Kidney (tissue), 14 donors: Measurements from ENCODE around the gene NHS. TPM values are rescaled to one million over a fixed set of nuclear protein-coding genes. Genes with fewer than 3 reads are reported as not detected.
A peak's percentile ranks its signal among the peaks of the same experiment; 100 is the strongest.

ENCODE experiments used
- DNase-seq, 5 donors: peaks; one replicate each; pipeline ENCODE4 v3.0.0-alpha.2; 2013 to 2020
- FAIRE-seq: peaks from 2 replicates; lab custom pipeline; 2012; peaks lifted over from hg19 to GRCh38; lab: Jason Lieb, UNC
- H3K27ac ChIP-seq, 2 donors: one replicate each; pipeline ENCODE4 v1.7.0; 2013; ENCODE audit warnings: low read depth in 2 of 2, low read length in 2 of 2, inconsistent platforms in 1 of 2
- H3K27me3 ChIP-seq: one replicate; pipeline ENCODE4 v1.7.1; 2013; ENCODE audit warnings: low read length, inconsistent platforms; ENCODE audit not compliant: control insufficient read depth, insufficient read depth
- H3K36me3 ChIP-seq, 3 donors: one replicate each; pipeline versions ENCODE4 v1.7.0 to v1.7.1; 2013; ENCODE audit warnings: low read length in 3 of 3, control low read depth in 1 of 3, inconsistent platforms in 1 of 3; ENCODE audit not compliant: insufficient read depth in 3 of 3, control insufficient read depth in 2 of 3
- H3K4me1 ChIP-seq, 3 donors: one replicate each; pipeline versions ENCODE4 v1.7.0 to v1.7.1; 2013; ENCODE audit warnings: low read length in 3 of 3, inconsistent platforms in 1 of 3, low read depth in 1 of 3; ENCODE audit not compliant: control insufficient read depth in 2 of 3, insufficient read depth in 2 of 3
- H3K4me3 ChIP-seq, 3 donors: one replicate each; pipeline versions ENCODE4 v1.7.0 to v1.8.1; 2013; ENCODE audit warnings: low read length in 3 of 3, control low read depth in 1 of 3, inconsistent platforms in 1 of 3
- H3K9ac ChIP-seq, 3 donors: one replicate each; pipeline versions ENCODE4 v1.7.0 to v1.7.1; 2013; ENCODE audit warnings: low read length in 3 of 3, control low read depth in 1 of 3, inconsistent platforms in 1 of 3
- H3K9me3 ChIP-seq, 3 donors: one replicate each; pipeline versions ENCODE4 v1.7.0 to v1.7.1; 2013; ENCODE audit warnings: low read length in 3 of 3, control low read depth in 1 of 3, inconsistent platforms in 1 of 3; ENCODE audit not compliant: control insufficient read depth in 2 of 3, insufficient read depth in 1 of 3
- intact Hi-C: fragments of 100-400 bp; cut with DNase I; formaldehyde crosslinking; loops from one replicate; pipeline ENCODE4 v1.11.1; 2022
- polyA plus RNA-seq: library from polyadenylated mRNA; stranded (reverse); fragments of 350-450 nt; fragmentation: Illumina TruSeq; extraction: RNeasy Lipid Tissue Mini Kit (QIAGEN cat#74804); gene quantifications from one replicate; pipeline ENCODE4 v1.2.3, GENCODE V29; 2014; ENCODE audit warnings: low read depth, low replicate concordance; ENCODE audit not compliant: insufficient read depth
- total RNA-seq: library from RNA; stranded (reverse); fragmentation: NEBNext Ultra II Directional; extraction: Animal tissue kit (Norgen Biotek cat#: 25700); gene quantifications from one replicate; pipeline ENCODE4 v1.2.1, GENCODE V29; 2021
- TF ChIP-seq, protein P1 (sequence below): IDR thresholded peaks from 3 replicates; pipeline ENCODE4 v1.5.1; 2012; ENCODE audit warnings: mild to moderate bottlenecking, moderate library complexity, borderline replicate concordance; ENCODE audit not compliant: insufficient read depth; ENCODE audit errors: extremely low read depth
- donor health status: control.
- donor health status: control.
- donor health status: control.
- donor health status: control.
- donor health status: control.
- donor health status: DM: yes; HTN: yes; CAD: no.
- donor health status: Normal renal cell carcinoma (clear cell type).

Gene NHS
- total and polyA plus RNA-seq, 2 donors from 2014 or later, result 3.1 to 28.9 TPM

GRCh38 chrX:17594693-17595092, 219.7 kb downstream of the NHS start:
- Histone ChIP-seq H3K9ac (no peak overlapping the region), H3K4me1 (peaks cover 9 to 61% (median 37%) of the 10 kb centered on the region in 3 donors), H3K36me3 (no peaks in the 10 kb centered on the region), H3K9me3 (no peaks in the 10 kb centered on the region), H3K4me3 (peak overlapping the region in 1 of 3 donors; percentile 14), H3K27me3 (peaks cover 7% of the 10 kb centered on the region), H3K27ac (peak overlapping the region; percentile 74 to 78)
- no peak for DNase-seq
- TF ChIP-seq, protein P1, sequence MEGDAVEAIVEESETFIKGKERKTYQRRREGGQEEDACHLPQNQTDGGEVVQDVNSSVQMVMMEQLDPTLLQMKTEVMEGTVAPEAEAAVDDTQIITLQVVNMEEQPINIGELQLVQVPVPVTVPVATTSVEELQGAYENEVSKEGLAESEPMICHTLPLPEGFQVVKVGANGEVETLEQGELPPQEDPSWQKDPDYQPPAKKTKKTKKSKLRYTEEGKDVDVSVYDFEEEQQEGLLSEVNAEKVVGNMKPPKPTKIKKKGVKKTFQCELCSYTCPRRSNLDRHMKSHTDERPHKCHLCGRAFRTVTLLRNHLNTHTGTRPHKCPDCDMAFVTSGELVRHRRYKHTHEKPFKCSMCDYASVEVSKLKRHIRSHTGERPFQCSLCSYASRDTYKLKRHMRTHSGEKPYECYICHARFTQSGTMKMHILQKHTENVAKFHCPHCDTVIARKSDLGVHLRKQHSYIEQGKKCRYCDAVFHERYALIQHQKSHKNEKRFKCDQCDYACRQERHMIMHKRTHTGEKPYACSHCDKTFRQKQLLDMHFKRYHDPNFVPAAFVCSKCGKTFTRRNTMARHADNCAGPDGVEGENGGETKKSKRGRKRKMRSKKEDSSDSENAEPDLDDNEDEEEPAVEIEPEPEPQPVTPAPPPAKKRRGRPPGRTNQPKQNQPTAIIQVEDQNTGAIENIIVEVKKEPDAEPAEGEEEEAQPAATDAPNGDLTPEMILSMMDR, result no peak
- intact Hi-C loops, result no loop called here
- no peak for FAIRE-seq

DNA sequence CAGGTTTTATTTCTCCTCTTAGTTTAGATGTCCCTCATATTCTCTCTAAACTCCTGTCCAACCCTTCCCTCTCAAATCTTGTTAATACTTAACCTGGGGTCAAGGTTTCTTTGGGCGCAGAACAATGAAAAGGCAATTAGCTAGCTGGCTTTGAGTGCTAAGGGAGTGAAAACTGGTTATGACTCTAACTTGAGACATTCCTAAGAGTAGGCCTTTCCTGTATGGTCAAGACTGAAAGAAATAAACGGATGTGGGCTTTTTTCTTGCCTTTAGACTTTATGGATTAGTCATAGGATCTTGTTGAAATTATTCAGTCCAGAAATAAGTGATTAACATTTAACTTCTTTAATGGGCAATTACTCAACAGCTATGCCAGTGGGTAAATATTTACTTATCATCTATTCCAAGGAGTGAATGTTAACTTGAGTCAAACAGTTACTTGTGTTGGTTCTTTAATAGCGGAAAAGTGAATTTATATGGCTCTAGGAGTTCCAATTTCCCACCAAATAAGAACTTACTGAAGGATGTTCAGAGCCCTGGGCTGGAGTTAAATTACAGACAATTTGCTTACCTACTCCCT, 220.5 kb downstream of the NHS start:
- peak overlapping the region; percentile 74 to 78 for H3K27ac ChIP-seq
- H3K36me3 ChIP-seq, result no peaks in the 10 kb centered on the region
- H3K4me3 ChIP-seq, result peak overlapping the region in 1 of 3 donors; percentile 14
- no peak overlapping the region for H3K9ac ChIP-seq
- peaks cover 9 to 61% (median 37%) of the 10 kb centered on the region in 3 donors for H3K4me1 ChIP-seq
- peak; percentile 69 for FAIRE-seq
- H3K27me3 ChIP-seq, result peaks cover 7% of the 10 kb centered on the region
- no peaks in the 10 kb centered on the region for H3K9me3 ChIP-seq
- intact Hi-C loops, result no loop called here
- peak in 2 of 5 donors; percentile 58 to 63 for DNase-seq
- TF ChIP-seq, protein P1, result no peak

DNA sequence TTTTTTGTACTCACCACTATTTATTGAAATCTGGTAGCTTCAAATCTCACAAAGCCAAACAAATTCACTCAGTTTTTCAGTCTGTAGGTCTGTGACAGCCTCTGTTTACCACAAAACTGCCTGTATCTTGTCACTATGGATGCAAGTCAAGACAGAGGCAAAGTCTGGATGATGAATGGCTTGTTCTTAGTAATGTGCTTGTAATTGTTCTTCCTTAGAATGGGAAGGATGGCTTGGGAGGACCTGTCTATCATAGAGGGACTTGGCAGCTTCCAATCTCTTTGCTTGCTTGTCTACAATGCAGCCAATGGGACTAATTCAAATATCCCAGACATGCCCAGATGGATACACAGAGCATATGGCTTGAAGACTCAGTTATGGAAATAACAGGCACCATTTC, 221.1 kb downstream of the NHS start:
- FAIRE-seq (no peak), DNase-seq (peak in 1 of 5 donors; percentile 15)
- TF ChIP-seq, protein P1, result no peak
- Histone ChIP-seq H3K27me3 (peaks cover 7% of the 10 kb centered on the region), H3K4me3 (no peak overlapping the region), H3K4me1 (peaks cover 9 to 57% (median 37%) of the 10 kb centered on the region in 3 donors), H3K9me3 (no peaks in the 10 kb centered on the region), H3K27ac (peak overlapping the region; percentile 44 to 62), H3K9ac (no peak overlapping the region), H3K36me3 (no peaks in the 10 kb centered on the region)
- intact Hi-C loops, result no loop called here
